Stimulated activated naive CD8-positive, alpha-beta T cell treated with anti-CD3 and anti-CD28 coated beads, Interleukin-15, amount 100 ng/mL, for 72 hours (primary cell): ENCODE measurements around the gene SMC4.
"Not testable (repeated sequence)": the region's sequence is repeated elsewhere in the genome, so short reads cannot be mapped to it uniquely, and the experiment has no call there.

Source experiments
- ATAC-seq: fragments of 150-1000 bp; cut with Tn5 transposase; 2 replicates; pipeline ENCODE4 v1.10.0; 2021; ENCODE audit warnings: mild to moderate bottlenecking, moderate library complexity
- DNase-seq, 2 donors: peaks; one replicate each; pipeline ENCODE4 v3.0.0; 2021 to 2022
- H3K27ac Mint-ChIP-seq, 2 donors: one replicate each; pipeline ENCODE4 v1.8.0; 2022; ENCODE audit warnings: mild to moderate bottlenecking in 2 of 2, mixed read lengths in 2 of 2, moderate library complexity in 2 of 2
- H3K27me3 Mint-ChIP-seq: one replicate; pipeline ENCODE4 v1.8.0; 2022; ENCODE audit warnings: mixed read lengths
- H3K4me1 Mint-ChIP-seq: one replicate; pipeline ENCODE4 v1.8.0; 2022; ENCODE audit warnings: mild to moderate bottlenecking, mixed read lengths
- H3K4me3 Mint-ChIP-seq, 2 donors: one replicate each; pipeline ENCODE4 v1.8.0; 2022; ENCODE audit warnings: mild to moderate bottlenecking in 2 of 2, mixed read lengths in 2 of 2, moderate library complexity in 1 of 2
- H3K9me3 Mint-ChIP-seq, 2 donors: one replicate each; pipeline ENCODE4 v1.8.0; 2022; ENCODE audit warnings: mixed read lengths in 2 of 2

The SMC4 gene

GRCh38 chr3:160449636-160450598, 50.5 kb downstream of the SMC4 start, which contains the start of gene TRIM59:
TRIM59 (minus strand) TSS chr3:160449786; CDS start chr3:160439183, 10,603 bp downstream.
- Mint-ChIP-seq H3K27ac (peak within 1 kb of the TSS; percentile 98 to 99), H3K27me3 (no peaks in the 10 kb centered on the region), H3K9me3 (no peaks in the 10 kb centered on the region), H3K4me1 (peaks cover 31% of the 10 kb centered on the region), H3K4me3 (peak within 1 kb of the TSS; percentile 99 to 100)
- ATAC-seq (peak; percentile 97), DNase-seq (peak; percentile 97 to 99)

GRCh38 chr3:160450846-160451245, 51.4 kb downstream of the SMC4 start:
- DNase-seq (no peak), ATAC-seq (no peak)
- Mint-ChIP-seq H3K9me3 (no peaks in the 10 kb centered on the region), H3K4me3 (peak overlapping the region; percentile 99 to 100), H3K27me3 (no peaks in the 10 kb centered on the region), H3K27ac (peak overlapping the region; percentile 98 to 99), H3K4me1 (peaks cover 25% of the 10 kb centered on the region)

- H3K4me3 Mint-ChIP-seq: no peak overlapping the region
- no peaks in the 10 kb centered on the region for H3K27me3 Mint-ChIP-seq
- H3K9me3 Mint-ChIP-seq: no peaks in the 10 kb centered on the region
- H3K4me1 Mint-ChIP-seq: peaks cover 17% of the 10 kb centered on the region
- no peak for ATAC-seq
- no peak overlapping the region for H3K27ac Mint-ChIP-seq
- no peak for DNase-seq
Measured at GRCh38 chr3:160451602-160452001, 52.2 kb downstream of the SMC4 start.

GRCh38 chr3:160452251-160452650, 52.8 kb downstream of the SMC4 start:
- not testable (repeated sequence) for H3K27ac Mint-ChIP-seq, H3K9me3 Mint-ChIP-seq, H3K4me3 Mint-ChIP-seq, ATAC-seq, H3K27me3 Mint-ChIP-seq, DNase-seq
- H3K4me1 Mint-ChIP-seq: peaks cover 15% of the 10 kb centered on the region

GRCh38 chr3:160454995-160455394, 55.5 kb downstream of the SMC4 start:
- Mint-ChIP-seq H3K4me1 (peaks cover 7% of the 10 kb centered on the region), H3K27me3 (no peaks in the 10 kb centered on the region), H3K9me3 (no peaks in the 10 kb centered on the region), H3K4me3 (no peak overlapping the region), H3K27ac (no peak overlapping the region)
- no peak for DNase-seq
- ATAC-seq: no peak

DNA sequence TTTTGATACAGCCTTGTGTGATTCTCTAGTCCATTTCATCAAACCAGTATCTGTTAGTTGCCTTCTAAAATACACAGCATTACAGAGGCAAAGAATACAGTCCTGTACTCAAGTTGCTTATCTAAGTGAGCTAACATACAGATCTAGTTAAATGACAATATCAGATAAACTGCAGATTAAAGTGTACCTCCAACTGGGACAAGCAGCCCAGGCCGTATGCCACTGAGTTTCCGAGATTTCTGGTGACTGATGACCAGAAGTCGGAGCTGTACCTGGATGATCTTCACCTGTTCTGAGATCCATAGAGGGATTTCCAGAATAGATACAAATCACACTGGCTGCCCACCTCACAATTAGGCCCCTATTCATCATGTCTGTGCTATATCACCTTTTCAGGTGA, 56.4 kb downstream of the SMC4 start:
- no peak overlapping the region for H3K4me3 Mint-ChIP-seq
- no peaks in the 10 kb centered on the region for H3K27me3 Mint-ChIP-seq
- H3K4me1 Mint-ChIP-seq: no peaks in the 10 kb centered on the region
- no peaks in the 10 kb centered on the region for H3K9me3 Mint-ChIP-seq
- no peak overlapping the region for H3K27ac Mint-ChIP-seq
- ATAC-seq (no peak), DNase-seq (no peak)

- H3K27ac Mint-ChIP-seq: peak overlapping the region in 1 of 2 donors; percentile 39
- H3K9me3 Mint-ChIP-seq: no peaks in the 10 kb centered on the region
- no peak for ATAC-seq
- no peak for DNase-seq
- H3K27me3 Mint-ChIP-seq: peaks cover 6% of the 10 kb centered on the region
- H3K4me3 Mint-ChIP-seq: no peak overlapping the region
- no peaks in the 10 kb centered on the region for H3K4me1 Mint-ChIP-seq
Measured at GRCh38 chr3:160458151-160458550, 58.7 kb downstream of the SMC4 start.

DNA sequence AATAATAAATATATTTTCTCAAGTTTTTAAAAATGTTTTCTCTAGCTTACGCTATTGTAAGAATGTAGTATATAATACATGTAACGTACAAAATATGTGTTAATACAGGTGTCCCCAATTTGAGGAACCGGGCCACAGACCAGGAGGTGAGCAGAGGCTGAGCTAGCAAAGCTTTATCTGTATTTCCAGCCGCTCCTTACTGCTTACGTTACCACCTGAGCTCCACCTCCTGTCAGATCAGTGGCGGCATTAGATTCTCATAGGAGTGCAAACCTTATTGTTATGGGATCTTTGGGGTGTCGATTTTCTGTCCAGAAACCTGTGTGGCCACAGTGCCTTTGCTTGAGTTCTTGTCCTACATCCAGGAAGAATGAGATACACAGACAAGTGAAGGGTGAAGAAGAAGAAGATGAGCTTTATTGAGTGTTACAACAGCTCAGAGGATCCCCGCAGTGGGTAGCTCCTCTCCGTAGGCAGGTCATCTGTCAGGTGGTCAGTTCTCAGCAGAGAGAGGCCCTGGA, 60.1 kb downstream of the SMC4 start:
- no peaks in the 10 kb centered on the region for H3K4me1 Mint-ChIP-seq
- ATAC-seq (no peak), DNase-seq (no peak)
- peaks cover 16% of the 10 kb centered on the region for H3K27me3 Mint-ChIP-seq
- H3K27ac Mint-ChIP-seq: no peak overlapping the region
- no peak overlapping the region for H3K4me3 Mint-ChIP-seq
- H3K9me3 Mint-ChIP-seq: no peaks in the 10 kb centered on the region

DNA sequence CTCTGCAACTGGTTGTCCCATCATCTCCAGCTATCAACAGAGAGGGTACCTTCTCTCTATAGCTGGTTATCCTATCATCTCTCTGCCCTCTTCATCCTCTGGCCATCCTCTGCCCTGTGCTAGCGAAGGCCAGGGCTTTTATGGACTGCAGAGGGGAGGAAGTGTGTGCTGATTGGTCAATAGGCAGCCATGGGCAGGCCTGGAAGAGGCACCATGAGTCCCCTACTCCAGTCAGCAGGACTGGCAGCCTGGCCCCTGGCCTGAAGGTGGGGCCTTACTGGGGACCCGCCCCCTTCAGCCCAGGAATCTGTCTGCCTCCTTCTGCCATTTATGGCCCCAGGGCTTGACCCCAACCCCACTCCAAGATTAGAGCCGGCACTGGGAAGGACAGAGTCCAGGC, 60.6 kb downstream of the SMC4 start:
- no peak overlapping the region for H3K27ac Mint-ChIP-seq
- ATAC-seq (no peak), DNase-seq (no peak)
- H3K4me3 Mint-ChIP-seq: no peak overlapping the region
- peaks cover 16% of the 10 kb centered on the region for H3K27me3 Mint-ChIP-seq
- H3K4me1 Mint-ChIP-seq: no peaks in the 10 kb centered on the region
- no peaks in the 10 kb centered on the region for H3K9me3 Mint-ChIP-seq

DNA sequence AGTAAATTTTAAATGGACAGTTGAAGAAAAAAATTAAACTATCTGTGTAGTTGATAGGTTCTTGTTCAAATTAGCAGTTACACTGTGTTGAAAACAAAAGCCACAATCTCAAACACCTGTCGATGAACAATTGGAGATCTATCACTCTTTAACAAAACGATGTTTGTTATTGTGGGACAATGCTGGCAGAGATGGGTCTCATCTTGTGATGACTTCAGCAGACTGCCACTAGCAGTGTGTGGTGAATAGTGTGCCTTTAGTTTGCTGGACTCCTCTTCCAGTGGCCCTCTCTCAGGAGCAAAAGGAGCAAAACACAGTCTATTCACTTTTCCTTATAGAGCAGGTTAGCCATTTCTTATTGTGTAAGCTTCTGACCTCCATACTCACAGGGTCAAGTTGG, 64.9 kb downstream of the SMC4 start:
- Mint-ChIP-seq H3K27me3 (peaks cover 26% of the 10 kb centered on the region), H3K4me3 (no peak overlapping the region)

DNA sequence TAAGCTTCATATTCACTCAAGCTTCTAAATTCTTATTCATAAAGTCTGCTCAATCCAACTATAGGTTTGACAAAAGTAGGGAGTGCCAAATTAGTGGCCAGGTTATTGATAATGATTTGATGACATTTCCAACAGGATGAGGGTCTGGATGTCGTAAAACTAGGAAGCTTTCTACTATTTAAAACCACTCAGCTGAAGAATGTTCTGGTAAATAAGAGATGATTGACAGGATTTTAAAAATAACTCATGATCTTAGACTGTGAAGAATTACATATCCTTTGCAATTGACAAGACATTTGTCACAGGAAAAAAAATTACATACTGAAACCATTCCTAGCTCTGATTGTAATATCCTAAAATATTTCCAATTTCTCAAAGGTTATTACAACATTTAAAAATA, 65.5 kb downstream of the SMC4 start:
- ATAC-seq: no peak
- Mint-ChIP-seq H3K27me3 (peaks cover 26% of the 10 kb centered on the region), H3K9me3 (peaks cover 12% of the 10 kb centered on the region in 2 donors), H3K4me1 (no peaks in the 10 kb centered on the region), H3K4me3 (no peak overlapping the region), H3K27ac (no peak overlapping the region)
- no peak for DNase-seq

More for the DNA sequence above, 64.9 kb downstream of the SMC4 start:
- no peak for DNase-seq
- Mint-ChIP-seq H3K9me3 (peaks cover 5% of the 10 kb centered on the region in 2 donors), H3K27ac (no peak overlapping the region), H3K4me1 (no peaks in the 10 kb centered on the region)
- ATAC-seq: no peak

DNA sequence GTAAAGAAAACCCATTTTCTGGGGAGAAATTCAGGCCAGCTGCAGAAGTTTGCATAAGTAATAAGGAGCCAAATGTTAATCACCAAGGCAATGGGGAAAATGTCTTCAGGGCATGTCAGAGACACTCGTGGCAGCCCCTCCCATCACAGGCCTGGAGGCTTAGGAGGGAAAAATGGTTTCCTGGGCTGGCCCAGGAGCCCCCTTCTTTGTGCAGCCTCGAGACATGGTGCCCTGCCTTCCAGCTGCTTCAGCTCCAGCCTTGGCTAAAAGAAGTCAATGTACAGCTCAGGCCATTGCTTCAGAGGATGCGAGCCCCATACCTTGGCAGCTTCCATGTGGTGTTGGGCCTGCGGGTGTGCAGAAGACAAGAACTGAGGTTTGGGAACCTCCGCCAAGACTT, 70.7 kb downstream of the SMC4 start:
- no peak for DNase-seq

DNA sequence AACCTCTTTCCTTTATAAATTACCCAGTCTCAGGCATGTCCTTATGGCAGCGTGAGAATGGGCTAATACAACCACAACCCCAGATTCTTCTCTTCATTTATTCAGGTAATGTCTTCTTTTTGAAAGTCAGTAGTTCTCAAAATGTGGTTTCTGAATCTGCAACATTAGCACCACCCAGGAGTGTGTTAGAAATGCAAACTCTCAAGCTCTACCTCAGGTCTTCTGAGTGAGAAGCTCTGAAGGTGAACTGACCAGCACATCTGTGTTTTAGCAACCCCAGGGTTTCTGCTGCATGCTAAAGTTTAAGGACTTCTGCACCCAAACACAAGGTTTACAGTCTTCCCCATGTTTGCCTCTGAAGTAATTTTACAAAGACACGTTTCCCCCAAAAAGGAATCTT, 72.4 kb downstream of the SMC4 start:
- Mint-ChIP-seq H3K27me3 (peaks cover 8% of the 10 kb centered on the region), H3K27ac (no peak overlapping the region), H3K9me3 (peaks cover 12 to 14% of the 10 kb centered on the region in 2 donors), H3K4me1 (no peaks in the 10 kb centered on the region), H3K4me3 (no peak overlapping the region)
- no peak for DNase-seq
- no peak for ATAC-seq

More for the DNA sequence above, 70.7 kb downstream of the SMC4 start:
- no peak for ATAC-seq
- H3K9me3 Mint-ChIP-seq: peaks cover 12 to 14% of the 10 kb centered on the region in 2 donors
- no peak overlapping the region for H3K4me3 Mint-ChIP-seq
- H3K27me3 Mint-ChIP-seq: peaks cover 10% of the 10 kb centered on the region
- no peaks in the 10 kb centered on the region for H3K4me1 Mint-ChIP-seq
- H3K27ac Mint-ChIP-seq: no peak overlapping the region

DNA sequence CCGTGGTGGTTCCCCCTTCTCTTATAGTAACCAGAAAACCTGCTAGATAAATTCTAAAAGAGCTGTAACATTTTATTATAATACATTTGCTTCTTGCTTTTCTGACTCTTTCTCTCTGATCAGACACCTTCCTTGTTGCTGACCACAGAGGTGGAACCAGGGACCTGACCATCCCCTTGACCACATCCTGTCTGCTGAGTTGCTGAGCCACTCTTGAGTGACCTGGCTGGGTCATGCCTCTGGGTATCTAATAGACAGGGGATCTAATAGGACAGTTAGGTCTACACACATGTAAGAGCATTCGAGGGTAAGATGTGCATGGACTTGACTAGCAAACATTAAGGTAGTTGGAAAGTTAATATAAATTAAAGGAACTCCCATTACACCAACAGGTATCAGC, 72.9 kb downstream of the SMC4 start:
- Mint-ChIP-seq H3K27me3 (peaks cover 6% of the 10 kb centered on the region), H3K27ac (no peak overlapping the region), H3K9me3 (peaks cover 12 to 14% of the 10 kb centered on the region in 2 donors), H3K4me3 (no peak overlapping the region), H3K4me1 (no peaks in the 10 kb centered on the region)
- DNase-seq: no peak
- no peak for ATAC-seq

- ATAC-seq (no peak), DNase-seq (no peak)
- H3K27me3 Mint-ChIP-seq: peaks cover 9% of the 10 kb centered on the region
- H3K4me1 Mint-ChIP-seq: no peaks in the 10 kb centered on the region
- no peak overlapping the region for H3K27ac Mint-ChIP-seq
- H3K4me3 Mint-ChIP-seq: no peak overlapping the region
- peaks cover 12 to 14% of the 10 kb centered on the region in 2 donors for H3K9me3 Mint-ChIP-seq
Measured at GRCh38 chr3:160473221-160473620, 73.8 kb downstream of the SMC4 start.

DNA sequence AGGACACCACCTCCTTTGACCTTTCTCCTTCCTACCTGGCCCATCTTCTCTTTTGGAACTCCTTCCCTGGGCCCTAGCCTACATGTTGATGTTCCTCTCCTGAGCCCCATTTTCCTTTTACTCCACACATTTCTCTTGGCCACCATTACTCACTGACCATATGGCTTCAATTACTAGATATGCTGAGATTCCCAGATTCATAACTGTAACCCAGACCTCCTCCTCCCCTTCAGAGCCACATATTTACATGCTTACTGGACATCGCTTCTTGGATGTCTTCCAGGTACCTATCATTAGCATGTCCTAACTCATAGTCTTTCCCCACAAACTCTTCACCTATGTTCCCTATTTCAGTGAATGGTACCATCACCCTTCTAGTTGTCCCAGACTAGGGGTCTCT, 74.5 kb downstream of the SMC4 start:
- Mint-ChIP-seq H3K4me3 (no peak overlapping the region), H3K9me3 (peaks cover 11 to 12% of the 10 kb centered on the region in 2 donors), H3K27me3 (peaks cover 9% of the 10 kb centered on the region), H3K27ac (no peak overlapping the region), H3K4me1 (no peaks in the 10 kb centered on the region)
- ATAC-seq (no peak), DNase-seq (no peak)
